ENCODE measurements around the gene GJB4.

Gene GJB4

DNA sequence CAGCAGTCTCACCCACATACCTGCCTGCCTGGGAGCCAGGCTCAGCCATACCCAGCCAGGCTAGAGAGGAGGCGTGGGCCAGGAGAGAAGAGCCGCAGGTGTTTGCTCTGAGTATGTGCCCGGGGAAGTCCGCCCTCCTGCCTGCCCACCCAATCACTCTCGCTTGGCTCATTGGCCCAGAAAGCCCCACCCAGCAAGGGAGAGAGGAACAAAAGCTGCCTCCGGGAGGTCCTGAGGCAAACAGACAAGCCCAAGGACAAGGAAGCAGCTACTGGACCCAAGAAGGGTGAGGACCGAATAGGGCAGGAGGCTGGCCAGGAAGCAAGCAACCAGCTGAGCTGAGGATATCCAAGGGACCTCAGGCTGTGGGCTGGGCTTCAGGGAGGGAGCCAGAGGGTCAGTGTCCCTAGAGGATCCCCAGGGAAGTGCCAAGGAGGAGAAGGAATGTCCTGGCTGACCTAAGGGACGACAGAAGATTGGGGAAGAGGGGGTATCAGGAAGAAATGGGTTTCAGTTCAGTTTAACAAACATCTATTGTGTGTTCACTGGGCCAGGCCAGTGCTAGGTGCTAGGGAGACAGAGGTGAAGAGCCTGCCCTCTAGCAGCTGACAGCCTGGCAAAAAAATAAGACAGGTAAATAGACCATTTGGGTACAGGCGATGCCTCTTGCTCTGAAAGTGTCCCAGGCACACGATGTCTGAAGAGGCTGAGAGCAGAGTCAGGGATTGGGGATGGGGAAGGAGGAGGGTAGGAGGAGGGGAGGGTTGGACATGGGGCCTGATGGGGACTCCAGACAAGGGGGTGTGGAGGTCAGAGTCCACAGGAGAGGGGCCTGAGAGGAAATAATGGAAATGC is at the start of gene GJB4:
TSS of gene GJB4 (plus strand) at position 238 of the 855 bp plus-strand sequence. CDS start 1,515 bp downstream, outside the sequence.
- in situ Hi-C loops (cut with HindIII; ENCODE audit: low pct_ligation_motif_present, low sequenced_read_pairs) = no loop called here
- no peak for DNase-seq
- H3K36me3 ChIP-seq (replicated peaks) = no peaks in the 10 kb centered on the region
- no peak for TF ChIP-seq CTCF (IDR thresholded peaks at IDR 0.05; ENCODE audit: low read depth, low read length, missing control alignments)
- H3K4me3 ChIP-seq (ENCODE audit: low read depth, low read length) = no peak within 1 kb of the TSS
- no peak within 1 kb of the TSS for H3K27ac ChIP-seq
- no peaks in the 10 kb centered on the region for H3K27me3 ChIP-seq (replicated peaks)

DNA sequence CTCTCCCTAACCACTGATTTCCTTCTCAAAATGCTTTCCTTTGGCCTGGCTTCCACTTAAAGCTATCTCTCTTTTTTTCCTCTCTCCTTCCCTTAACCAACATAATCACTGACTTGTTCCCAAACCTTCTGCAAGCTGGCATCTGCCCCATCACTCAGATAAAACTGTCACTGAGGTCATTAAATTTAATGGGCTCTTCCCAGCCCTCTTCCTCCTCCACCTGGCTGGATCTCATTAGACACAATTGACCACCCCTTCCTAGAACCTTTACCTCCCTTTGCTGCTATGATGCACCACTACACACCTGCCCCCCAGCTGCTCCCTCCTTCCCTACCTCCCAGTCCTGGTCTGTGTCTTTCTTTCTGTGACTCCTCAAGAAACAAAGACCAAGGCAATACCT is 48.7 kb upstream of the GJB4 start:
- Histone ChIP-seq H3K4me3 (ENCODE audit: low read depth, low read length) (no peak overlapping the region), H3K27ac (no peak overlapping the region), H3K36me3 (replicated peaks) (no peaks in the 10 kb centered on the region), H3K27me3 (replicated peaks) (no peaks in the 10 kb centered on the region)
- DNase-seq = no peak
- TF ChIP-seq CTCF (IDR thresholded peaks at IDR 0.05; ENCODE audit: low read depth, low read length, missing control alignments) = no peak
- in situ Hi-C loops (cut with HindIII; ENCODE audit: low pct_ligation_motif_present, low sequenced_read_pairs) = no loop called here

GRCh38 chr1:34711485-34711884 is 48.1 kb upstream of the GJB4 start:
- no peak for DNase-seq
- H3K27me3 ChIP-seq (replicated peaks) = no peaks in the 10 kb centered on the region
- TF ChIP-seq CTCF (IDR thresholded peaks at IDR 0.05; ENCODE audit: low read depth, low read length, missing control alignments) = no peak
- no peak overlapping the region for H3K4me3 ChIP-seq (ENCODE audit: low read depth, low read length)
- in situ Hi-C loops (cut with HindIII; ENCODE audit: low pct_ligation_motif_present, low sequenced_read_pairs) = no loop called here
- H3K36me3 ChIP-seq (replicated peaks) = no peaks in the 10 kb centered on the region
- no peak overlapping the region for H3K27ac ChIP-seq

DNA sequence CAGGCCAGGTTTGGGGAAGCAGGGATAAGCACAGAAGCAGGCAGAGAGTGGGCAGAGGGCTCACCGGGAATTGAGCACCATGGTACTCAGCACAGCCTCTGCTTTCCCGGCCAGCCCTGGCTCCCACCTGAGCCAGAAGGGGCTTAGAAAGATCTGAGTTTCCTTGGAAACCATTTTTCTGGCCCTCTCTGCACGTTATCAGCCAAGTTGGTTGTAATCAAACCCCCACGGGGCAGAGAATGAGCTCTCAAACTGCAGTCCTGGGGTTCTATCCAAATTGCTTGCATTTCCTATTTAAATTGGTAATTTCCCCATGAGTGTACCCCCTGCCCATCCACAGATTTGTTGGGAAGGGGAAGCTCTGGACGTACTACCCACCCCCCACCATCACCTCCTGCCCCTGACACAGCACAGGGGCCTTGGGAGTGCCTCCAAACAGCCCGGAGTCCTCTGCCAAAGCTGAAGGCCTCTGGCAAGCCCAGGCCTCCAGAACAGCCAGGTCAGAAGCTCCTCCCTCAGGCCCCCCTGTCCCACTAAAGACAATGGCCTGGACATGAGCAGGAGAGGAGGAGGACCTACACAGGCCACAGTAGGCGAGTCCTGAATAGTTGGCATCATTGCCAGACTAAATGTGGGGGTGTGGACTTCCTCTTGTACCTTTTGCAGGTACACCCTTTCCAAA is 47.4 kb upstream of the GJB4 start:
- no peak overlapping the region for H3K27ac ChIP-seq
- no peak for TF ChIP-seq CTCF (IDR thresholded peaks at IDR 0.05; ENCODE audit: low read depth, low read length, missing control alignments)
- H3K4me3 ChIP-seq (ENCODE audit: low read depth, low read length) = no peak overlapping the region
- in situ Hi-C loops (cut with HindIII; ENCODE audit: low pct_ligation_motif_present, low sequenced_read_pairs) = no loop called here
- no peaks in the 10 kb centered on the region for H3K36me3 ChIP-seq (replicated peaks)
- DNase-seq = no peak
- no peaks in the 10 kb centered on the region for H3K27me3 ChIP-seq (replicated peaks)

DNA sequence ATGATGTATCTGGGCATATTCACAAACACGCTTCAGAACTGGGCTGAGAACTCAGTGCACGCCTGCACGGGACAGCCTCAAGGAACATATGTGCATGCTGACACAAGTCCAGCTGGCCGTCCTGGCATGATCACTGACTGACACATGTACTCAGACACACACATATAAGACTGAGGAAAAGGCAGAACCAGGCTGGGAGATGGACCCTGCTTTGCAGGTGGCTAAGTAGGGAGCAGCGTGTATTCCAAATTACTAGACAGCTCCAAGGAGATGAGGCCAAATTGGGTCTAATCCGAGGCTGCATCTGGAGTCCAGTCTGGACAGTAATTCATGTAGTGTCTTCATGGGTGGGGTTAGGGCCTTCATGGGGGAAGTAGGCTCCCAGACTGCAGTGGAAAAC is 46.1 kb upstream of the GJB4 start:
- H3K27ac ChIP-seq = no peak overlapping the region
- in situ Hi-C loops (cut with HindIII; ENCODE audit: low pct_ligation_motif_present, low sequenced_read_pairs) = no loop called here
- no peaks in the 10 kb centered on the region for H3K27me3 ChIP-seq (replicated peaks)
- TF ChIP-seq CTCF (IDR thresholded peaks at IDR 0.05; ENCODE audit: low read depth, low read length, missing control alignments) = no peak
- H3K4me3 ChIP-seq (ENCODE audit: low read depth, low read length) = no peak overlapping the region
- no peak for DNase-seq
- H3K36me3 ChIP-seq (replicated peaks) = no peaks in the 10 kb centered on the region
